HL-60/S4 (cell line): ENCODE results near the gene CRADD.
"Not testable (repeated sequence)": the region's sequence is repeated elsewhere in the genome, so short reads cannot be mapped to it uniquely, and the experiment has no call there.

Experiments
- in situ Hi-C: fragments of 300-500 bp; cut with MboI; formaldehyde crosslinking; loops from 2 replicates; pipeline ENCODE4 v1.14.3; 2022; ENCODE audit warnings: low sequenced_read_pairs

CRADD gene

GRCh38 chr12:93780886-93781285 is 103.7 kb downstream of the CRADD start:
- in situ Hi-C loops: not testable (repeated sequence)

GRCh38 chr12:93781961-93782360 is 104.8 kb downstream of the CRADD start:
- in situ Hi-C loops: not testable (repeated sequence)

- in situ Hi-C loops: no loop called here
These were observed 105.7 kb downstream of the CRADD start for GRCh38 chr12:93782853-93783252.

- in situ Hi-C loops: no loop called here
These were observed 106.7 kb downstream of the CRADD start for GRCh38 chr12:93783832-93784231.

GRCh38 chr12:93784339-93785086 is 107.3 kb downstream of the CRADD start:
- in situ Hi-C loops: no loop called here

- in situ Hi-C loops: no loop called here
These were observed 108.3 kb downstream of the CRADD start for GRCh38 chr12:93785249-93786010.

GRCh38 chr12:93786656-93787397 is 109.7 kb downstream of the CRADD start:
- in situ Hi-C loops: no loop called here

GRCh38 chr12:93788853-93789252 is 111.7 kb downstream of the CRADD start:
- in situ Hi-C loops: no loop called here

- in situ Hi-C loops: no loop called here
These were observed 112.6 kb downstream of the CRADD start for GRCh38 chr12:93789767-93790166.

- in situ Hi-C loops: no loop called here
These were observed 113.4 kb downstream of the CRADD start for GRCh38 chr12:93790472-93791152.

GRCh38 chr12:93793007-93793406 is 115.8 kb downstream of the CRADD start:
- in situ Hi-C loops: no loop called here

- in situ Hi-C loops: no loop called here
These were observed 116.8 kb downstream of the CRADD start for GRCh38 chr12:93793983-93794382.

GRCh38 chr12:93794738-93795137 is 117.6 kb downstream of the CRADD start:
- in situ Hi-C loops: no loop called here

GRCh38 chr12:93795352-93795751 is 118.2 kb downstream of the CRADD start:
- in situ Hi-C loops: no loop called here

GRCh38 chr12:93796729-93797128 is 119.6 kb downstream of the CRADD start:
- in situ Hi-C loops: no loop called here

GRCh38 chr12:93798279-93799151 is 121.3 kb downstream of the CRADD start:
- in situ Hi-C loops: no loop called here

- in situ Hi-C loops: not testable (repeated sequence)
These were observed 124.5 kb downstream of the CRADD start for GRCh38 chr12:93801666-93802065.

- in situ Hi-C loops: no loop called here
These were observed 125.1 kb downstream of the CRADD start for GRCh38 chr12:93802293-93802692.

- in situ Hi-C loops: no loop called here
These were observed 125.7 kb downstream of the CRADD start for GRCh38 chr12:93802698-93803423.
